NCI-H128 (cell line): ENCODE measurements around the gene SH3TC1.

Experiments used
- DNase-seq: peaks from one replicate; lab custom pipeline; 2025; ENCODE audit not compliant: unreplicated experiment; lab: John Stamatoyannopoulos, UW

SH3TC1 gene

DNA sequence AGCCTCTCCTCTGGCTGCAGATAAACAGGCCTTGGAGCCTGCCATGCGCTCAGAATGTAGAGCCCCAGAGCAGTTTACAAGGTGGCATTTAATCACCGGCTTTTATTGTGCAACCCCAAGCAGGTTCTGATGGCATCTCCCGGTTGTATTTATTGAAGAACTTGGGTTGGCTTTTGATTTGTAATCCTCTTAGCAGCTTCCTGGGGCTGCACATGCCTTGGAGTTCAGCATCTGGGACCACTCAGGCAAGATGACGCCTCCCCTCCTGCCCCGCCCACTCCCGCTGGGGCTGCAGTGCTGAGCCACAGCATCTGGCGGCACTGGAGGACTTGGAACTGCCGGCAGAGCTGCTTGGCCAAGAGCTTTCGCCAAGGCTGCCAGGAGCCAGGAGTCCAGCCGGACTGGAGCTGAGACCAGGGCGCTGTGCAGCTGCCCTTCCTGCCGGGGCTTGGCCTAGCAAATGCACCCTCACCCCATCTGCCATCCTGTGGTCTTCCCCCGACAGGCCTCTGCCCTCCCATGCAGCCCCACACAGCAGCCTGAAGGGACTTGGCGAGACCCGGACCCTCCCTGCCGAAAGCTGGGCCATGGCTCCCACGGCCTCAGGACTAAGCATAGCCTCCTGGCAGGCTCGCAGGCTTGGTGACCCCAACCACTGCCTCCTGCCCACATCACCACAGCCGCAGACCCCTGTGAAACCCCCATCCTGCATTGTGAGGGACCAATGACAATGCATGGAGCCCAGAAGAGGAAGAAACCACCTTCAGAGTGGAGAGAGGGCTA is 75.9 kb downstream of the SH3TC1 start:
- no peak for DNase-seq

GRCh38 chr4:8275548-8275910 is 76.4 kb downstream of the SH3TC1 start:
- DNase-seq, result no peak

DNA sequence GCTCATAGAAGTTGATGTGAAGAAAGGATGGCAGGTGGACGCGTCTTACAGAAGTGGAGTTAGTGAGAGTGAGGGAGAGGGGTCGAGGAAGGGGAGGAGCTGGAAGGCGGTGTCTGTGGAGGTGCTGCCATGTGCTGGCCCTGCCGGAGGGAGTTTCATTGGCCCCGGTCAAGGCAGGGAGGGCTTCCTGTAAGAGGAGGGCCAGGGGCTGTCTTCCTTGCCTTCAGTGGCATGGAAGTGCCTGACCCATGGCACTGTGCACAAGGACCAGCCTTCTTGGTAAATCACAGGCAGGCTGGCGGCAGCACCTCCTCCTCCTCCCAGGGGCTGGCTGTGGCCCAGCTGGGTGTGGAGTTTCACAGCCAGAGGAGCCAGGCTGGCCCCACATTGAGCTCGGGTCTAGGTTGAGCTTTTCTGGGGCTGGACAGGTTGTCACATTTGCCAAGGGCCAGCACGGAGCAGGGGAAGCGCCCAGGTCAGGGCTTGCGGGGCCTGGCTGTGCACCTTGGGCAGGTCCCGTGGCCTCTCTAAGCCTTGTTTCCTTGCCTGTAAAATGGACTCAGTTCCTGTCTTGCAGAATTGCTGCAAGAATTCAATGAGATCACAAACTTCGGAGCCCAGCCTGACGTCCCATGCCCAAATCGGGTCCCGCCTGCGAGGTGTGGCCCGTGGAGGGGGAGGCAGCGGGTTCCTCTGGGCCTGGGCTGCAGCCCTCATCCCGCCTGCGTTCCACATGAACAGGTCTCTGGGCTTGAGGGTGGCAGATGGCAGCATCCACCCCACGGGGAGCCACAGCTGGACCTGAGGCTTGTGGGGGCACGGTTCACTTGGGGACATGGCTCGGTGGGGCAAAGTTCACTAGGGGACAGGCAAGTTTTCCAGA is 77.5 kb downstream of the SH3TC1 start:
- DNase-seq, result no peak

GRCh38 chr4:8277356-8278008 is 78.4 kb downstream of the SH3TC1 start:
- no peak for DNase-seq

- DNase-seq, result no peak
These were observed 78.9 kb downstream of the SH3TC1 start for GRCh38 chr4:8278009-8278395.

- no peak for DNase-seq
These were observed 79.6 kb downstream of the SH3TC1 start for GRCh38 chr4:8278421-8279287.

- DNase-seq, result no peak
These were observed 80.4 kb downstream of the SH3TC1 start for GRCh38 chr4:8279321-8280157.

GRCh38 chr4:8280158-8280875 is 81.2 kb downstream of the SH3TC1 start:
- DNase-seq, result no peak

GRCh38 chr4:8280876-8281440 is 81.9 kb downstream of the SH3TC1 start:
- no peak for DNase-seq

DNA sequence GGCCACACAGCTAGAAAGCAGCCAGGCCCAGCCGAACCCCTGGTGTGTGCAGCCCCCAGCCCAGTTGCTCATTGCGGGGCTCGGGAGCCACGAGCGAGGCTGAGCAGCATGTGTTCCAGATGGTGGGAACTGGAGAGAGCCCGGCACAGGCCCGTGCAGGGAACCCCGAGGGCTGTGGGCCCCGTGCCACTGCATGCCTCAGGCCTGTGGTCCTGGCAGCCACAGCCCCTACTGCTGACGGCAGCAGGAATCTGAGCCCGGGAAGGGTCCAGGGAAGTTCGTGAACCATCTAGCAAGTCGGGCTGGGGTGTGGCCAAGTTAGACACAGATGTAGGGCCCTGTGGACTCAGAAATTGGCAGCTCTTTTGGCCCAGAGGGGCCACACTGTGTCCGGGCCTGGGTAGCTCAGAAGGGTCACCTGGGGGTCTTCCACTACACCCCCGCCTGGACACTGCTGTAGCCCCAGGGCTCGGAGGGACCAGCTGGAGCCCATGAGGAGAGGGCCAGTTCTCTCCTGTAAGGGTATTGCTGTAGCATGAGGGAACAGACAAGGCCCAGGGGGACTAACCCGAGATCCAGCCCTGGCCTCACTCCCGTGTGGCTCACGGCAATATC is 82.5 kb downstream of the SH3TC1 start:
- no peak for DNase-seq

DNA sequence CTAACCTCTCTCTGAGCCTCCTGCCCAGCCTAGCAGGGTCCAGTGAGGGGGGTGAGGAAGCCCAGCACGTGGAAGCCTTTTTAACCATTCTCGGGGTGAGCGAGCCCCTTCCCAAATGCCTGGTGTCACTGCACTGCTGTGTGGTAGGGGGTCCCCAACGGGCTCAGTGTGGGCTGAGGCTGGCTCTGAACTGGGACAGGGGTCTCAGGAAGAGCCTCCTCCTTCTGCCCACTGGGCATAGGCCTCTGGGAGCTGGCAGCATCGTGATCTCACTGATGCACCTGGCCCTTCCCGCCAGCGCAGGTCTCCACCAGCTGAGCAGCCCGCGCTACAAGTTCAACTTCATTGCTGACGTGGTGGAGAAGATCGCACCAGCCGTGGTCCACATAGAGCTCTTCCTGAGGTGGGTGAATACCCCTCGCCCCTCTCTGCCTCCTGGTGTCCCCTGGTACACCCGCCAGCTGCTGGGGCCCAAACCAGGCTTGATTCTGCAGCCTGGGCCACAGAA is 83.1 kb downstream of the SH3TC1 start:
- DNase-seq, result no peak

DNA sequence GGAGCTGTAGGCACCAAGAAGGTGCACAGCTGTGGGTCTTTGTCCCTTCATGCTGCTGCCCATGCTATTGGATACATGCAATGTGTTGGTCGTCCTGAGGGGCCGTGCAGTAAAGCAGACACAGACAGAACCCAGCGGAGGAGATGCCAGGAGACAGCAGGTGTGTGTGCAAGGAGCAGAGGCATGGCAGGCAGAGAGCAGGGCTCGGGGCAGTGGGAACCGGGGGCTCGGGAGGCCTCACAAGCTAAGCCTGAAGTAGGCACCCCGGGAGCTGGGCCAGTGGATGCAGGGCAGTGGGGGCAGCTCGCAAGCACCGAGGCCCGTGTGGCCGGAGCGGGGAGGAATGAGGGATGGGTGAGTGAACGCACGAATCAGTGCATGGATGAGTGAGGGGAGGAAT is 83.7 kb downstream of the SH3TC1 start:
- no peak for DNase-seq

DNA sequence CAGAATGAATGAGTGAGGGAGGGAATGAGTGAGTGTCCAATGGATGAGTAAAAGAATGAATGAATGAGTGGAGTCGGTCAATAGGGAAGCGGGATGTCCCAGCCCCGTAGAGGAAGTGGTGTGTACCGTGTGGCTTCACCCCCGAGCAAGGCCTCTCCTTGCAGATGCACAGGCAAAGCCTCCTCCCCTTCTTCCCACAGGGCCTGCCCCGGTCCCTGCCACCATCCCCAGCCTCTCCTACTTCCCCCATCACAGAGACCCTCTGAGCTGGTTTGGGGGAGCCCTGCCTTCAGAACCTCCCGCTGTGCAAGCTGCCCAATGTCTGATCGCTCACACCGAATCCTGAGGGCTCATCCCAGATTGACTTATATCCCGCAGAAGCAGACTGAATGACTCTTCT is 84.1 kb downstream of the SH3TC1 start:
- DNase-seq, result no peak

GRCh38 chr4:8283631-8284121 is 84.6 kb downstream of the SH3TC1 start:
- DNase-seq, result no peak

DNA sequence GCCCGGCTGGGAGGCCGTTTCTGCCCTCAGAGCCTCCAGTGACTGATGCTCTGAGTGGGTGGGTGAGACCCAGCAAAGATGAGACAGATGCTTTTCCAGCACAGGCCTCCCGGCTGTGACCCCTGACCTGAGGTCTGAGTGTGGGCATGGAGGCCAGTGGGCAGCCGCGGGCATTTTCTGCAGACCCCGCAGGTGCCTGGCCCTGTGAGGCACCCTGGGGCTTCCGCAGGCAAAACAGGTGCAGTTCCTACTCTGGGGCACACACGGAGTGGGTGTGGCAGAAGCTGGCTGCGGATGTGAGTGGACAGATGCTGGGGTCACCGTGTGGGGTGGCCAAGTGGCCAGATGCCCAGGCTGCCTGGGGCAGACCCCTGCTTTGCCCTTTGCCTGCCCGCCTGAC is 85.3 kb downstream of the SH3TC1 start:
- DNase-seq, result no peak

DNA sequence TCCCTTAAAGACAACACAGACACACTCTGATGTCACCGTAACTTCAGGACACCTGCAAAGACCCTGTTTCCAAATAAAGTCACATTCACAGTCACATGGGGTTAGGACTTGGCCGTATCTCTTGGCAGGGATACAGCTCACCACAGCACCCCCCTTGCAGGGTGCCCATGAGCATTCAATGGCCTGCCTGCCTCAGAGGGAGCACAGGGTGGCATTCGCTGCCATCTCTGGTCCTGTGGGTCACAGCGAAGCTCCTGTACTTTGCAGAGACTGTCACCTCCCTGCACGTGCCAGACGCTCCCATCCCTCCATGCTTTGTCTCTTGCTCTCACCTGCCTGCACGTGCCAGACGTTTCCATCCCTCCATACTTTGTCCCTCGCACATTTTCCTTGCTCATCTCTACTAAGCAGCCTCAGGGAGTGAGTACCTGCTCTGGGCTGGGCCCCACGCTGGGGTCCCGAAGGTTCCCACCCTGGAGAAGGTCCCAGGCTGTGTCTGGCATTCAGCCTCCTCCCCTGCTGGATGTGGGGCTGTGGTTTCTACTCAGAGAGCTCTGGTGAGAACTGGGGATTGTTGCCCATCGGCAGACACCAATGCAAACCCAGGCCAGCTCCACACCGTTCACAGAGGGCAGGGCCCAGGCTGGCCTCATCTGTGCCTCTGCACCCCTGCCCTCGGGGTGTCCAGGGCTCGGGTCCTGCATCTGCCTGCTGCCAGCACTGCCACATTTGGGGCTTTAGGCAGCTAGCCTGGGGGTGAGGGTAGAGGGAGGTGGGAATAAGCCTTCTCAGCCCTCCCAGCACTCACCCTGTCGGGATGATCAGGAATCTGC is 86.3 kb downstream of the SH3TC1 start:
- no peak for DNase-seq

GRCh38 chr4:8285976-8286718 is 87.1 kb downstream of the SH3TC1 start:
- DNase-seq, result no peak
